GM20431 (cell line): ENCODE data around the gene BIN1.

Experiments used
- in situ Hi-C: fragments of 300-500 bp; cut with MseI, MboI; formaldehyde crosslinking; loops from one replicate; pipeline ENCODE4 v1.15.0; 2020; ENCODE audit warnings: low sequenced_read_pairs; ENCODE audit not compliant: unreplicated experiment

BIN1 gene

GRCh38 chr2:127080226-127080937 lies 26.6 kb downstream of the BIN1 start:
- in situ Hi-C loops, result no loop called here

- in situ Hi-C loops, result no loop called here
These were observed 27.5 kb downstream of the BIN1 start for GRCh38 chr2:127079358-127079920.

DNA sequence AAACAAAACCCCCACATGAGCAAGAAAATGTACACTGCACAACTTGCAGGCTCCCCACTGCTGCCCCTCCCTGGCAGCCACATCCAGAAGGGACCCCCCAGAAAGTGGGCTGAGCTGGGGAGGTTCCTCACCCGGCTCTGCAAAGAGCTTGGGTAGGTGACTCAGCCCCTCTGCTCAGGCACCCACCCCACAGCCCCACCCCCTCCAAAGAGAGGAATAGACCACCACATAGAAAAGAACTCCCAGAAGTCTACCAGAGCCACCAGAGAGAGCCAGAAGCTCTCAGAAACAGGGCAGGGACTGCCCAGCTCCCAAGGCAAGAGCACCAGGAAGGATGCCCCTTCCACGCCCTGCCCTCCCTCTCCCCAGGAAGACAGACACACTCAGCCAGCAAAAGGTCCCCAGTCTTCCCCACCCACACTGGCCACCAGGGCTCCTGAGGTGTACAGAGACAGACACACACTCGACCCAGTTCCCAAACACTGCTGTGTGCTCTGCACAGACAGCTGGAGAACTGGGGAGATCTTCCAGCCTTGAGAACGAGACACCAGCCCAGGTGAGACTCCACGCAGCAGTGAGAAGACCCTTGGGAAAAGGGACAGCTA lies 28.2 kb downstream of the BIN1 start:
- in situ Hi-C loops, result no loop called here

DNA sequence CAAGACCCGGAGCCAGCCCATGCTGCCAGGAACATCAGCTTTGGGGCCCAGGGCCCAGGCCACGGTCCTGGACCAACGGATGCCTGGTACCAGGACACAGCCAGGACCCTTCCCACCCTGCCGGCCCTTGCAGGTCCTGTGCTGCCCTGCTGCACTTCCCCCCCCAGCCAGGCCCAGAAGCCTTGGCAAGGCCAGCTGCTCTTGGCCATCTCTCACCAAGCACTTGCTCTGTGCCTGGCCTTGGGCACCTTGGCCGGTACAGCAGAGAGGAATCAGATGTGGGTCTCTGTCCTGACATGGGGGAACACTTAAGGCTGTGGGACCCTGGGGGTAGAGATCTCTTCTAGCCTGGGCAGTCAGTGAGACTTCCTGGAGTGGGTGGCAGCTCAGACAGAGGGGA lies 28.9 kb downstream of the BIN1 start:
- in situ Hi-C loops, result no loop called here

DNA sequence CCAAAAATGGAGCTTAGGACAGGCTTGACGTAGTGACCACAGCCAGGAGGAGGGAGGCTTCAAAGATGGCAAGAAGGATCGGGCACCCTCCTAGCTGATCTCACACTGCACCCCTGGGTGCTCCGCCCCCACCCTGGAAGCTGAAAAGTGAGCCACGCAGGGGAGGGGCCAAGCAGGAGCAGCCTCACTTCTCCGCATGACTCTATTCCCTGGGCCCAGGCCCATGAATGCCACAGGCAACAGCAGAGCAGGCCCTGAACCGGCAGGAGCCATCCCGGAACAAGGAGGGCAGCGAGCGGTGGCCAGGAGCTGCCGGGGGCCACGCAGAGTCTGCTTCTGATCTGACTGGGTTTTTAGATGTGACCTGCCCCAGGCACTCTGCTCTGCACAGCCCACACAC lies 30.0 kb downstream of the BIN1 start:
- in situ Hi-C loops, result no loop called here

DNA sequence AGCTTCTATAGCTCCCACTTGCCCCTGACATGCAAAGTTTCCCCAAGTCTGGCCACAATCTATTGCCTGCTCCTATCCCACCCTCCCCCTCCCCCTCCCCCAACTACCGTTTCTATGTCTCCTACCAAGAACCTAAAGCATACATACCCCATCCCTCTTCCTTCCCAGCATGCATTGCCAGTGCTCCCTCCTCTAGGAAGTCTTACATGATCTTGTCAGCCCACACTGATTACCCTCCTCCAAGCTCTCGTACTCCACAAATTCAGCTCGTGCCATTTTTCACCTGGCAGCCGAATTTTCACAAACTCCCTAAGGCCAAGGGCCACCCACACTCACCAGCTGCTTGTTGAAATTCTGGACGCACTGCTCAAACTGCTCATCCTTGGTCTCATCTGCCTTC lies 30.7 kb downstream of the BIN1 start:
- in situ Hi-C loops, result no loop called here

DNA sequence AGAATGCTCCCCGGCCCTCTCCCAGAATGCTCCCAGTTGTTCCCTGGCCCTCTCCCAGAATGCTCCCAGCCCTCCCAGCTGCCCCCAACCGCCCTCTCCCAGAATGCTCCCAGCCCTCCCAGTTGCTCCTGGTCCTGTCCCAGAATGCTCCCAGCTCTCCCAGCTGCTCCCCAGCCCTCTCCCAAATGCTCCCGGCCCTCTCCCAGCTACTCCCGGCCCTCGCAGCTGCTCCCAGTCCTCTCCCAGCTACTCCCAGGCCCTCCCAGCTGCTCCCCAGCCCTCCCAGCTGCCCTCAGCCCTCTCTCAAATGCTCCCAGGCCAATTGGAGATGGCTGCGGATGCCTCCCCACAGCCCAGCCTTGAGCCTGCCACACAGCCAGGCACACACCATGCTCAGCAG lies 31.1 kb downstream of the BIN1 start:
- in situ Hi-C loops, result no loop called here

- in situ Hi-C loops, result no loop called here
These were observed 32.0 kb downstream of the BIN1 start for GRCh38 chr2:127074936-127075335.

- in situ Hi-C loops, result no loop called here
These were observed 32.6 kb downstream of the BIN1 start for GRCh38 chr2:127074358-127074757.

DNA sequence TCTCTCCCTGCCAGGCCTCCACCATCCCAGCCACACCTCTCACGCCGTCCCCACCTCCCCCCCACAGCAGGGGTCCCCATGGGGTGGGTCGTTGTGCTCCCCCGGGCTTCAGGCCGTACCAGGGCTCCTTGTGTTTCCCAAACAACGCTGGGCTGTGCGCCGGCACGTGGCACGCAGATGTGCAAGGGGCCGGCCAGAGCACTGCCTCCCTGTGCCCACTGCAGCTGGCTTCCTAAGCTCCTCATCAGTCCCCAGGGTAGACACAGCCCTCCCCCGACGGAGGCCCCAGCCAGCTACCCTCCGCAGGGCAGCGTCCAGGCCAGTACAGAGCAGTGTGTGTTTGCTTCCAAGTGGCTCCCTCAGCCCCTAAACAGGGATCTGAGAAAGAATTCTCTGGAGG lies 34.0 kb downstream of the BIN1 start:
- in situ Hi-C loops, result no loop called here

DNA sequence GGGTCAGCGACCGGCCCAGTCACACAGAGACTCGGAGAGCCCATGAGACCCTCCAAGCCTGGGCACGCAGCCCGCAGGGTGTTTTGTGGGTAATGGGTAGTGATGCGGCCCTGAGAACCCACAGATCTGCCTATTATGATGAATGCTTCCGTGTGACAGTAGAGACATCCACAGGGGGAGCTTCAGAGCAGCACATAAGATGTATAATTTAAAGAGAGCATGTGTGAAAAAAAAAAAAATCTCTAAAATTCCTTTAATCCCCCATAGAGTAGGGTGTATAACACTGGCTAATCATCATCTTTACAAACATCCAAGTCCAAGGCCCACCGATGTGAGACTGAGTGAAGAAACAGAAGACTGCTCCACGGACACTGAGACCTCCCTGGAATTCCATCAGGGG lies 34.6 kb downstream of the BIN1 start:
- in situ Hi-C loops, result no loop called here

DNA sequence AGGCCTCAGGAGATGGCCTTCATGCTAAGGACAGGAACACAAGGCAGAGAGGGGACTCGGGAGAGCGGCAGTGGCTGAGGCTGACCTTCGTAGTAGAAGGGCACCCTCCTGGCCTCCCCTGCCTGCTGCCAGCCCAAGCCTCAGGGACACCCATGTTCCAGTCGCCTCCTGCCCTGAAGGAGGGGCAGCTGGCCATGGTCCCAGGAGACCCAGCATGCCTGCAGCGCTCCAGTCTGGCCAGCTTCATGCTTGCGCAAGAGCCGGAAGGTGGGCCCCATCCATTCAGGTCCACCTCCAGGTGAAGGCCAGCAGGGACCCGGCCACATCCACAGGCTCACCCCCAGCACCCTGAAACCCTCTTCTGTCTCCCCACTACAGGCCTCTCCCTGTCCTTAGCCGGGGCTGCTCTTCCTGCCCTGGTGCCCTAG lies 35.0 kb downstream of the BIN1 start:
- in situ Hi-C loops, result no loop called here

DNA sequence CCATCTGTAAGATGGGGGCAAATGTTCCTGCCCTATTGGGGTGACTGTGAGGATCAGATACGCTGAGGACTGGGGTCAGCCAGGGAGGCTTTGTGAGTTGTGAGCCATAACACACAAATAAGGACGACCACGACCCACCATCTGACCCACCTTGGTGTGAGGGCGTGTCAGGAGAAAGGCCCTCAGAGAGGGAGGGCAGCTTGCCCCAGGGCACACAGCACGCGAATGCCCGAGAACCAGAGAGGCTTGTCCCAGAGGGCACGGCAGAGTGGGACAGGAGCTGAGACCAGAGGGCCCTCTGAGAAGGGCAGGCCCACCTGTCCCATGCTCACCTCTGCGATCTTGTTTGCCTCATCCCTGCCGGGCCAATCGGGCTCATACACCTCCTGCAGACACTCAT lies 36.7 kb downstream of the BIN1 start:
- in situ Hi-C loops, result no loop called here

- in situ Hi-C loops, result no loop called here
These were observed 37.4 kb downstream of the BIN1 start for GRCh38 chr2:127069536-127069935.

GRCh38 chr2:127069003-127069402 lies 38.0 kb downstream of the BIN1 start:
- in situ Hi-C loops, result no loop called here

GRCh38 chr2:127068351-127068741 lies 38.6 kb downstream of the BIN1 start:
- in situ Hi-C loops, result no loop called here

DNA sequence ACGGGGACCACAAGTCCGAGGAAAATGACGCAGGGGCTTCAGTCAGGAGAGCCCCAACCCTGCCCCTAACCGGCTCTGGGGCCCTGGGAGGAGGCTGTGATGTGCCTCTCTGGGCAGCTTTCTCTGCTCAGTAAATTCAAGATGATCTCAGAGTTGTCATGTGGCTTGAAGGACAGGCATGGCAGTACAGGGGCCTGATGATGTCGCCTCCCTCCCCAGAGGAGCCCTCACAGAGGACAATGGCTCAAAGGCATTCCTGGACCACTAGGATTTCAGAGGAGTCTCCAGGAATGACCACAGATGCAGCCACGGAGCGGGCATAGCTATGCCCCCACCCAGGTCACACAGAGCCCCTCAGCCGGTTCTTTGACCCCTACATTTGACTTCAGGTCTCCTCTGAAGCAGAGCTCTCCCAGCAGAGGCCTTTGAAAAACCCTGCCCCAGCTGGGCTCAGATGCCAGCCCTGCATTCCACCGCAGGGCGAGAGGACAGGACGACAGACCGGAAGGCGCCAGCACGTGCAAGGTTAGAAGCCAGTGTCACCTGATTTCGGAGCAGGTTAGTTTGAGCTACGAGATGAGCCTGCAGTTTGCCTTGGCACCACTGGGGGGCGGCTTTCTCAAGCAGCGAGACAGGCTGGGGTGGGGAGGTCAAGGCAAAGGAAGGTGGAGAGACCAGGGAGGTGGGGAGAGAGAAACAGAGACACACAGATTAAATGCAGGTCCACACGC lies 39.2 kb downstream of the BIN1 start:
- in situ Hi-C loops, result no loop called here

GRCh38 chr2:127066942-127067341 lies 40.0 kb downstream of the BIN1 start:
- in situ Hi-C loops, result no loop called here

GRCh38 chr2:127065940-127066318 lies 41.0 kb downstream of the BIN1 start:
- in situ Hi-C loops, result no loop called here

- in situ Hi-C loops, result no loop called here
These were observed 41.5 kb downstream of the BIN1 start for GRCh38 chr2:127065299-127065939.
